SK-N-SH (cell line): ENCODE data around the gene WIPI1. TPM values are rescaled to one million over a fixed set of nuclear protein-coding genes. Genes with fewer than 3 reads are reported as not detected.

Experiments used
- CTCF ChIA-PET: fragments of 300-600, 350-600 bp; formaldehyde crosslinking; extraction: SDS; loops from one replicate; lab custom pipeline; 2021; lab: Yijun Ruan, JAX
- POLR2A ChIA-PET: fragments of 350-600 bp; sonication (Branson Sonifier 250); formaldehyde crosslinking; extraction: SDS; loops from one replicate; lab custom pipeline; 2020; ENCODE audit warnings: antibody characterized with exemption, inconsistent platforms; lab: Yijun Ruan, JAX
- DNase-seq: peaks from one replicate; pipeline ENCODE4 v3.0.0; 2012
- H2AFZ ChIP-seq: fragments of 200-600 bp; sonication (generic); 2 replicates; pipeline ENCODE4 v1.8.1; 2016; ENCODE audit warnings: antibody characterized with exemption, mild to moderate bottlenecking, low read depth
- H3F3A ChIP-seq: fragments of 200-600 bp; sonication (generic); replicated peaks from 2 replicates; pipeline ENCODE3; 2016; ENCODE audit warnings: antibody characterized with exemption, mild to moderate bottlenecking; ENCODE audit not compliant: insufficient read depth
- H3K27ac ChIP-seq, 2 experiments: fragments of 200-500 bp in 1 of 2; fragments of 200-600 bp in 1 of 2; sonication (Bioruptor generic) in 1 of 2; sonication (generic), shearing (Covaris generic) in 1 of 2; 2 replicates each; pipeline versions ENCODE4 v1.5.1 to v1.6.1; 2014 to 2016; ENCODE audit warnings: low read depth in 2 of 2, inconsistent platforms in 1 of 2, low read length in 1 of 2, mild to moderate bottlenecking in 1 of 2, mixed read lengths in 1 of 2
- H3K27me3 ChIP-seq: fragments of 200-600 bp; sonication (generic), shearing (Covaris generic); 2 replicates; pipeline ENCODE4 v1.6.1; 2016; ENCODE audit warnings: mixed run types; ENCODE audit not compliant: insufficient read depth
- H3K36me3 ChIP-seq, 2 experiments: fragments of 200-500 bp in 1 of 2; fragments of 200-600 bp in 1 of 2; sonication (Bioruptor generic) in 1 of 2; sonication (generic) in 1 of 2; replicated peaks in 1 of 2; 2 replicates each; pipeline versions ENCODE3 to v1.5.1; 2014 to 2016; ENCODE audit warnings: low read length in 1 of 2, mild to moderate bottlenecking in 1 of 2; ENCODE audit not compliant: insufficient read depth in 2 of 2, control insufficient read depth in 1 of 2
- H3K4me1 ChIP-seq, 2 experiments: fragments of 200-500 bp in 1 of 2; fragments of 200-600 bp in 1 of 2; sonication (Bioruptor generic) in 1 of 2; sonication (generic), shearing (Covaris generic) in 1 of 2; 2 replicates each; pipeline versions ENCODE4 v1.5.1 to v1.6.1; 2014 to 2016; ENCODE audit warnings: low read depth in 1 of 2, low read length in 1 of 2, mixed run types in 1 of 2; ENCODE audit not compliant: insufficient read depth in 2 of 2, control insufficient read depth in 1 of 2
- H3K4me2 ChIP-seq: fragments of 200-600 bp; sonication (generic), shearing (Covaris generic); 2 replicates; pipeline ENCODE4 v1.6.1; 2017; ENCODE audit warnings: mixed run types
- H3K4me3 ChIP-seq, 2 experiments: fragments of 200-500 bp in 1 of 2; fragments of 200-600 bp in 1 of 2; sonication (Bioruptor generic) in 1 of 2; sonication (generic), shearing (Covaris generic) in 1 of 2; 2 replicates each; pipeline versions ENCODE4 v1.5.1 to v1.8.1; 2014 to 2016; ENCODE audit warnings: low read depth in 2 of 2, inconsistent platforms in 1 of 2, low read length in 1 of 2, mild to moderate bottlenecking in 1 of 2, mixed read lengths in 1 of 2, moderate library complexity in 1 of 2
- H3K79me2 ChIP-seq: fragments of 200-600 bp; sonication (generic); 2 replicates; pipeline ENCODE4 v1.8.1; 2017; ENCODE audit warnings: mild to moderate bottlenecking; ENCODE audit not compliant: insufficient read depth
- H3K9ac ChIP-seq: fragments of 200-600 bp; sonication (generic); 2 replicates; pipeline ENCODE4 v1.6.1; 2017; ENCODE audit warnings: mixed run types
- H3K9me2 ChIP-seq: fragments of 200-600 bp; sonication (generic); 2 replicates; pipeline ENCODE4 v1.6.1; 2017; ENCODE audit warnings: mixed run types
- H3K9me3 ChIP-seq: fragments of 200-600 bp; sonication (generic); 2 replicates; pipeline ENCODE4 v1.6.1; 2017; ENCODE audit warnings: mixed run types, mild to moderate bottlenecking, moderate library complexity
- H4K20me1 ChIP-seq: fragments of 200-600 bp; sonication (generic); 2 replicates; pipeline ENCODE4 v1.6.1; 2017; ENCODE audit warnings: mild to moderate bottlenecking, mixed run types; ENCODE audit not compliant: insufficient read depth
- ELF1 ChIP-seq: IDR thresholded peaks from 2 replicates; pipeline ENCODE4 v1.4.0; 2012
- FOSL2 ChIP-seq: IDR thresholded peaks from 2 replicates; pipeline ENCODE4 v1.4.0; 2012; ENCODE audit warnings: low read depth, mild to moderate bottlenecking, moderate library complexity, borderline replicate concordance
- JUND ChIP-seq: IDR thresholded peaks from 2 replicates; pipeline ENCODE4 v1.4.0; 2012
- MEF2A ChIP-seq: IDR thresholded peaks from 2 replicates; pipeline ENCODE4 v1.4.0; 2012; ENCODE audit warnings: low read depth, borderline replicate concordance
- MXI1 ChIP-seq: IDR thresholded peaks from 2 replicates; pipeline ENCODE4 v1.6.1; 2012; ENCODE audit warnings: mild to moderate bottlenecking, low read depth, low read length, improper control_type of control experiment
- RCOR1 ChIP-seq: fragments of 150-350 bp; IDR thresholded peaks from 2 replicates; pipeline ENCODE4 v1.6.1; 2017; ENCODE audit warnings: antibody characterized with exemption, low read length
- RXRA ChIP-seq: IDR thresholded peaks from 2 replicates; pipeline ENCODE4 v1.4.0; 2012; ENCODE audit warnings: low read depth, mild to moderate bottlenecking, borderline replicate concordance
- SIN3A ChIP-seq: IDR thresholded peaks from 2 replicates; pipeline ENCODE4 v1.6.1; 2012; ENCODE audit warnings: low read depth, mild to moderate bottlenecking, low read length, moderate library complexity, borderline replicate concordance
- SMC3 ChIP-seq: IDR thresholded peaks from 2 replicates; pipeline ENCODE4 v1.6.1; 2012; ENCODE audit warnings: low read depth, low read length, improper control_type of control experiment
- TAF1 ChIP-seq: IDR thresholded peaks from 2 replicates; pipeline ENCODE4 v1.6.1; 2012; ENCODE audit warnings: low read depth, mild to moderate bottlenecking, low read length, moderate library complexity, borderline replicate concordance
- TCF12 ChIP-seq: IDR thresholded peaks from 2 replicates; pipeline ENCODE4 v1.4.0; 2012
- TEAD4 ChIP-seq: IDR thresholded peaks from 2 replicates; pipeline ENCODE4 v1.4.0; 2012; ENCODE audit warnings: mild to moderate bottlenecking, borderline replicate concordance; ENCODE audit not compliant: insufficient read depth
- USF1 ChIP-seq: IDR thresholded peaks from 2 replicates; pipeline ENCODE4 v1.4.0; 2012; ENCODE audit warnings: low read depth, borderline replicate concordance
- USF2 ChIP-seq: fragments of 150-350 bp; IDR thresholded peaks from 2 replicates; pipeline ENCODE4 v1.6.1; 2017; ENCODE audit warnings: antibody characterized with exemption, low read length, low read depth, borderline replicate concordance
- YY1 ChIP-seq: IDR thresholded peaks from 2 replicates; pipeline ENCODE4 v1.4.0; 2012; ENCODE audit warnings: low read depth, mild to moderate bottlenecking
- WGBS: methylation state at CpG from one replicate; pipeline ENCODE4 v1.1.6; 2017; ENCODE audit warnings: low lambda C conversion rate; 5-methylcytosine and 5-hydroxymethylcytosine counted together
- polyA plus RNA-seq, 3 experiments: library from polyadenylated mRNA; depleted of rRNA; stranded (reverse); fragments of >200 nt; gene quantifications; 2 replicates each; pipeline ENCODE4 v1.2.3, GENCODE V29; 2012
- TF ChIP-seq, protein P1 (sequence below): IDR thresholded peaks from 2 replicates; pipeline ENCODE4; 2012
- TF ChIP-seq, protein P2 (sequence below): IDR thresholded peaks from 2 replicates; pipeline ENCODE4 v1.4.0; 2012; ENCODE audit warnings: low read depth
- TF ChIP-seq, protein P3 (sequence below): fragments of 200-600 bp; sonication (generic); IDR thresholded peaks from 2 replicates; pipeline ENCODE4 v1.6.1; 2017; ENCODE audit warnings: antibody characterized with exemption, mild to moderate bottlenecking, moderate library complexity

The WIPI1 gene
- polyA plus RNA-seq, 1 of the 3 experiments (the other 2 are of a cell fraction): 52.7 TPM

DNA sequence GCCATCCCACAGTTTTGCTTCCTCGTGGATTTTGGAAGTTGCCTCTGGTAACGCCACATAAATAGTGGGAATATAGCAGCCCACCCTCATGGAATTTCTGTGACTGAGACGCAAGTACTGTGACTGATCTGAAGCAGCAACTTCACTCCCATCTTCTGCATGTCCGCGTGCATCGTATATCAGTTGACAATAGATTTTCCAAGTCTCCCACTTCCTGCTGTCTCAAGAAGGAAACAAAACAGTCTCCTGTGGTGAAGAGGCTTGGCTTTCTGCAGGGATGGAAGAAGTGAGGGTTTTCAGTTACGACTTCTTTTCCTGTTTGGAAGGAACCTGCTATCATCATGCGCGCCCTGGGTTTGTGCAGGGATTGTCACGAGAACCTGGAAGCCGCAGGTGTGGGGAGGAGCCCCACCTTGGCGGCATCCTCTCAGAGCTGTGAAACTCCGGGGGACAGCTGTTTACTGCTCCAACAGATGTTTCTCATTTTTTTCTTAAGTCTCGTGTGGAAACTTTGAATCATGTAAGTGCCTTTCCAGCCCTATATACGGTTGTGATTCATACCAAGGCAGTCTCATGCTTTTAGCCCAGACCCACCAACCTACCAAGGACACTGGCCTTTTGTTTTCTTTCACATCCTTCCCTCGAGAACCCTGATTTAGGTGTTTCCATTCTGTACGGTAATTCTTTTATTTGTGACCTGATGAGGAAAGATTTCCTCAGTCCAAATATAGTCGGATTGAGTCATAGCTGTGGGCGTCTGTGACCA is 57.5 kb downstream of the WIPI1 start:
- 55% methylated on average over 19 of the region's 19 CpGs for WGBS
- no peaks in the 10 kb centered on the region for H3K9me2 ChIP-seq
- H3K9ac ChIP-seq: no peak overlapping the region
- H2AFZ ChIP-seq: no peak overlapping the region
- ChIA-PET CTCF (interaction anchor here (0.8 to 4.0 kb wide), 53 partner anchors 7 to 344 kb away, joined by 3 to 49 read pairs (median 6); partner anchors contain the start of genes AMZ2, ARSG, SLC16A6 and WIPI1), POLR2A (interaction anchor here (1.0 kb wide), 1 partner anchor 112 kb away, joined by 3 read pairs; the partner anchor contains the start of gene PRKAR1A)
- no peaks in the 10 kb centered on the region for H3F3A ChIP-seq
- H3K4me2 ChIP-seq: peak overlapping the region; percentile 12; the same call in 1 of the 2 replicates
- no peaks in the 10 kb centered on the region for H3K36me3 ChIP-seq
- no peaks in the 10 kb centered on the region for H3K27me3 ChIP-seq
- no peak overlapping the region for H3K4me3 ChIP-seq
- no peaks in the 10 kb centered on the region for H4K20me1 ChIP-seq
- no peaks in the 10 kb centered on the region for H3K79me2 ChIP-seq
- no peak for TF ChIP-seq TAF1
- TF ChIP-seq MEF2A: no peak
- no peak for TF ChIP-seq USF1
- TF ChIP-seq SMC3: no peak
- TF ChIP-seq YY1: no peak
- no peak for TF ChIP-seq RXRA
- no peak for TF ChIP-seq FOSL2
- no peak for TF ChIP-seq MXI1
- TF ChIP-seq TEAD4: no peak
- no peak for TF ChIP-seq USF2
- peaks cover 3 to 5% of the 10 kb centered on the region in 2 experiments; a peak in 2 of 4 replicates for H3K4me1 ChIP-seq
- H3K27ac ChIP-seq: no peak overlapping the region
- H3K9me3 ChIP-seq: no peaks in the 10 kb centered on the region
- no peak for DNase-seq

DNA sequence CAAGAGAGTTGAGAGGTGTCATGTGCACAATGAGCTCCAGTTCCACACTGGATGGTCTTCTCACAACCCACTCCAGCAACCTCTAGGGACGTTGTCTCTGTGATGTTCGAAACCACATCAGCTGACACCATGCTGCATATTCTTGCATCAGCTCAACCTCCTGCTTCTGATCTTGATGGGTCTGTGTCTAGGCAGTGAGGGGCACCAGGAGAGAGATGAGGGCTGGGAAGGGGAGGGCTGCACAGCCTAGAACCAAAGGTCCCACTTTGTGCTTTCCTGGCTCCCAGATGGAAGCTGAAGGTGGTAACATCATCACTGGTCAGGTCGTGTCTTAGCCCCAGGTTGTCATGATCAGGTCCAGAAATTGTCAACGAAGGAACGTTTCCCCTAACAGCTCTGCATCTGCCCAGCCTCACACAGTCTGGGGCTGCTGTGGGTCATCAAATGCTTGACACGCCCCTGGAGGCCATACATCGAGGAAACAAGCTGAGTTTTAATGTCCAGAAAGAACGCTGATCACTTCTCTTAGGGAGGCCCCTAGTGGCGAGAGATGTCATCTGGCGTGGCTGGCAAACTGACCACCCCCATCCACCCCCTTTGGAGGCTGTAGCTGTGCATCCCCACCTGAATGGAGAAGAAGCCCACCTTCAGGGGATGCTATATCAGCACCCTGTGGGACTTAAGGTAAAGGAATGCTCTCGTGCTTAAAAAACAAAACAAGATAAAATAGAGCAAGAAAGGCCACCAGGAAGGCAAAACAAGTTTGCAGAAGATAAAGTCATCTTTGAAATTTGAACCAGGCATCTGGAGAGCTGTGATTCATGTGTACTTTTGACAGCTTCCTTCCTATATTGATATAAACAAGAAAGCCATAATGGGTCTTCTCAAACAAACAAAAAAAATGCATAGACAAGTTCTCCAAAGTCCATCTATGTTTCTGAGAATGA is 58.3 kb downstream of the WIPI1 start:
- DNase-seq: peak; percentile 86
- Histone ChIP-seq H3K4me1 (peaks cover 3 to 5% of the 10 kb centered on the region in 2 experiments; a peak in 2 of 4 replicates), H3K9me2 (no peaks in the 10 kb centered on the region), H3K9ac (no peak overlapping the region), H3F3A (no peaks in the 10 kb centered on the region), H3K27ac (no peak overlapping the region), H3K9me3 (no peaks in the 10 kb centered on the region), H4K20me1 (no peaks in the 10 kb centered on the region), H3K4me3 (no peak overlapping the region; a peak in 1 of 4 replicates), H3K79me2 (no peaks in the 10 kb centered on the region), H3K4me2 (no peak overlapping the region; the same call in 1 of the 2 replicates), H3K36me3 (no peaks in the 10 kb centered on the region), H2AFZ (no peak overlapping the region), H3K27me3 (no peaks in the 10 kb centered on the region)
- POLR2A ChIA-PET: interaction anchor here (1.0 kb wide), 1 partner anchor 113 kb away, joined by 3 read pairs; the partner anchor contains the start of gene PRKAR1A
- CTCF ChIA-PET: interaction anchor here (0.5 to 4.0 kb wide), 63 partner anchors 8 to 896 kb away, joined by 3 to 49 read pairs (median 5); partner anchors contain the start of genes AMZ2, ARSG, SLC16A6 and WIPI1
- 16% methylated on average over 11 of the region's 11 CpGs for WGBS
- TF ChIP-seq, protein P1, sequence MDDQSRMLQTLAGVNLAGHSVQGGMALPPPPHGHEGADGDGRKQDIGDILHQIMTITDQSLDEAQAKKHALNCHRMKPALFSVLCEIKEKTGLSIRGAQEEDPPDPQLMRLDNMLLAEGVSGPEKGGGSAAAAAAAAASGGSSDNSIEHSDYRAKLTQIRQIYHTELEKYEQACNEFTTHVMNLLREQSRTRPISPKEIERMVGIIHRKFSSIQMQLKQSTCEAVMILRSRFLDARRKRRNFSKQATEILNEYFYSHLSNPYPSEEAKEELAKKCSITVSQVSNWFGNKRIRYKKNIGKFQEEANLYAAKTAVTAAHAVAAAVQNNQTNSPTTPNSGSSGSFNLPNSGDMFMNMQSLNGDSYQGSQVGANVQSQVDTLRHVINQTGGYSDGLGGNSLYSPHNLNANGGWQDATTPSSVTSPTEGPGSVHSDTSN: no peak
- TF ChIP-seq, protein P2, sequence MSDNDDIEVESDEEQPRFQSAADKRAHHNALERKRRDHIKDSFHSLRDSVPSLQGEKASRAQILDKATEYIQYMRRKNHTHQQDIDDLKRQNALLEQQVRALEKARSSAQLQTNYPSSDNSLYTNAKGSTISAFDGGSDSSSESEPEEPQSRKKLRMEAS: peak; percentile 56
- TF ChIP-seq SIN3A (no peak), TCF12 (peak; percentile 24; the same call in 1 of the 2 replicates), RCOR1 (no peak), ELF1 (no peak), JUND (no peak), RXRA (no peak), MEF2A (no peak), USF1 (no peak), SMC3 (peak; percentile 83)
- TF ChIP-seq, protein P3, sequence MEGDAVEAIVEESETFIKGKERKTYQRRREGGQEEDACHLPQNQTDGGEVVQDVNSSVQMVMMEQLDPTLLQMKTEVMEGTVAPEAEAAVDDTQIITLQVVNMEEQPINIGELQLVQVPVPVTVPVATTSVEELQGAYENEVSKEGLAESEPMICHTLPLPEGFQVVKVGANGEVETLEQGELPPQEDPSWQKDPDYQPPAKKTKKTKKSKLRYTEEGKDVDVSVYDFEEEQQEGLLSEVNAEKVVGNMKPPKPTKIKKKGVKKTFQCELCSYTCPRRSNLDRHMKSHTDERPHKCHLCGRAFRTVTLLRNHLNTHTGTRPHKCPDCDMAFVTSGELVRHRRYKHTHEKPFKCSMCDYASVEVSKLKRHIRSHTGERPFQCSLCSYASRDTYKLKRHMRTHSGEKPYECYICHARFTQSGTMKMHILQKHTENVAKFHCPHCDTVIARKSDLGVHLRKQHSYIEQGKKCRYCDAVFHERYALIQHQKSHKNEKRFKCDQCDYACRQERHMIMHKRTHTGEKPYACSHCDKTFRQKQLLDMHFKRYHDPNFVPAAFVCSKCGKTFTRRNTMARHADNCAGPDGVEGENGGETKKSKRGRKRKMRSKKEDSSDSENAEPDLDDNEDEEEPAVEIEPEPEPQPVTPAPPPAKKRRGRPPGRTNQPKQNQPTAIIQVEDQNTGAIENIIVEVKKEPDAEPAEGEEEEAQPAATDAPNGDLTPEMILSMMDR: peak; percentile 87
